Ishikawa (cell line): Measurements from ENCODE around the gene CEP83.

Experiments used
- CREB1 ChIP-seq: IDR thresholded peaks from 2 replicates; pipeline ENCODE4 v1.6.1; 2012; ENCODE audit warnings: low read depth
- FOXM1 ChIP-seq: IDR thresholded peaks from 2 replicates; pipeline ENCODE4 v1.6.1; 2012; ENCODE audit warnings: low read depth, borderline replicate concordance
- MAX ChIP-seq: IDR thresholded peaks from 2 replicates; pipeline ENCODE4 v1.6.1; 2012
- REST ChIP-seq: IDR thresholded peaks from 2 replicates; pipeline ENCODE4 v1.6.1; 2012; ENCODE audit warnings: low read depth, mild to moderate bottlenecking
- TAF1 ChIP-seq: IDR thresholded peaks from 2 replicates; pipeline ENCODE4 v1.6.1; 2012; ENCODE audit warnings: low read depth, mild to moderate bottlenecking
- ZBTB7A ChIP-seq: IDR thresholded peaks from 2 replicates; pipeline ENCODE4 v1.6.1; 2012; ENCODE audit warnings: low read depth

- TF ChIP-seq TAF1 (no peak), CREB1 (no peak), REST (no peak), FOXM1 (no peak), ZBTB7A (no peak), MAX (no peak)
Observed at GRCh38 chr12:94266796-94267536, 192.7 kb downstream of the CEP83 start.
